GM18868 (cell line): Measurements from ENCODE around the gene MAP4K2.

Experiments used
- ATAC-seq: cut with Tn5 transposase; IDR thresholded peaks from one replicate; pipeline ENCODE4 v1.9.1; 2021; ENCODE audit warnings: mild to moderate bottlenecking, moderate library complexity; ENCODE audit not compliant: unreplicated experiment

MAP4K2 gene

DNA sequence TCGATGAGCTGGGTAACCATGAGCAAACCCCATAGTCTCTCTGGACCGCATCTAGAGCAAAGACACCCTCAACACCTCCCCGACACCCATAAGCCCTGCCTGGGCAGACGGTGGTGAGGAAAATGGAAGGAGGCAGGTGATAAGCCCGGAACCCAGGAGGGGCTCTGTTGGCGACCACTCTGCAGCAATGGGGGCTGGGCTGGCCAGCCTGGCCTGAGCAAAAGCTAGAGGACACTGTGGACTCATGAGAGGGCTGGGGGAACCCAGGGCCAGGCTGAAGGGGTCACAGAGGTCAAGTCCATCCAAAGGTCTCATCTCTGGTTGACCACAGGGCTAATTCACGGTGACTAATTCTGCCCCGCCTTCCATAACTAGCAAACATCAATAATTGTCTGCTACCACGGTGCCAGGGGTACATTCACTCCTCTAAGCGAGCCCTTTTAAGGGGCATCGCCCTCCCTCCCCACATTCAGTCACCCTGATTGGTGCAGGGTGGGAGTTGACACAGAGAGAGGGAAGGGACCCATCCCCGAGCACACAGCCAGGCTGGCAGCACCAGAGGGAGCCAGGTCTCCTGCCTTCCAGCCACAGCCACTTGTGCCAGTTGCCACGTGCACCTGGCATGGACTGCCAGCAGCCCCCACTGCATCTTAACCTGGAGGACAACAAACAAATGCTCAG lies 47.2 kb downstream of the MAP4K2 start:
- no peak for ATAC-seq

DNA sequence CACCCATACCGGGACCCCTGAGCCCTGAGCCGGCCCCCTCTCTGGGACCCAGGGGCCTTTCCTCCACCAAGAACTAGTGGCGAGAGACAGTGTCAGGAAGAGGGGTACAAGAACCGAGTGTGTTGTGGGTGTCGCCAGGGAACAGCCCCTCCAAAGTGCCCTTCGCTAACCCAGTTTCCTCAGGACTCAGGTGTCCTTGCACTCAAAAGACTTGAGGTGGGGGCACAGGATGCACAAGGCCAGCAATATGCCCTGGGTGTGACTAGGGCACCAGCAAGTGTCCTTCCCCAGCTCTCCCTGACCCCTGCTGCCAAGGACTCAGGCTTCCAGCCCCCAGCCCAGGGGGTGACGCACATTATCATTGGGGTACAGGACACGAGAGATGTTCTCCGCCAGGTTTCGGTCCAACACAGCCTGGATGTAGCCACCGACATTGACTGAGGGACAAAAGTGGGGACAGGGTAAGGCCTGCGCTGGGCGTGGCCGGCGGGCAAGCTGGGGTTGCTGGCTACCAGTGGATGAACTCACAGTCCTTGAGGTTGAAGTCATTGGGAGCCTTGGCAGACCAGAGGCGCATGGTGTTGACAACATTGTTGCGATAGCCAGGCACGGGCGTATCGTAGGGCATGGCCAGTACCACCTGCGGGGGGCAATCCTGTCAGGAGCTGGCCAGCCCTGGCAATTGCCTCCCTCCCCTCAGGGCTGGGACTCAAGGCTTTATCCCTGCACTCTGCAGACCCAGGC lies 47.9 kb downstream of the MAP4K2 start:
- no peak for ATAC-seq

DNA sequence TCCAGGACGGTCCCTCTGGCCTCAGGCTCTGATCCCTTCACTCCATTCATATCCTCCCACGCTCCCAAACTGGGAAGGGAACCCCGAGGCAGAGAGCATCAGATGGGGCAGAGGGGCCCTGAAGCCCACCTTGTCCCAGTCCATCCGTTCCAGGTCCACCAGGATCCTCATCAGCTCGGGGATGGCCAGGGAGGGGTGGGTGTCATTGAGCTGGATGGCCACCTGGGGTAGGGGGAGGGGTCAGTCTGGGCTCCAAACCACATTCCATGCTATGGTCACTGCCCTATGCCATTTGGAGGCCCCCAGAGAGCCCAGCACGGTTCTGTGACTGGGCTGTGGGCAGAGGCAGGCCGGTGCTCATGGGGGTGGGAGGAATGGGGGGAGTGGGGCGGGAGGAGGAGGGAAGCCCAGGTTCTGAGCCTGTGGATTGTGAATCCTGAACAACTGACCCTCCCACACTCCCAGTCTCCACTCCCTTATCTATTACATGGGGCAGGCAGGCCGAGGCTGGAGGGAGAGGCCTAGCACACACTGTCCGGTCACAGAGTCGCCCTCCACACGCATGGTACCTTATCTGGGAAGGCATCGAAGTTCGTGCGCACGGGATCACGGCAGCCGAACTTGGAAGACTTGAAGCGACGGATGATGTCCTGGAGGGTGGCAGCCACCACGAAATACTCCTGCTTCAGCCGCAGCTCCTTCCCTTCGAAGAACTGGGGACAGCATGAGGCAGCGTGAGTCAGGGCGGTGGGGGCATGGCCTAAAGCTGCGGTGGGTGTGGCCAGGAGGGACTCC lies 48.7 kb downstream of the MAP4K2 start:
- ATAC-seq = no peak

- ATAC-seq = no peak
Observed at GRCh38 chr11:64753380-64754123, 49.5 kb downstream of the MAP4K2 start.

DNA sequence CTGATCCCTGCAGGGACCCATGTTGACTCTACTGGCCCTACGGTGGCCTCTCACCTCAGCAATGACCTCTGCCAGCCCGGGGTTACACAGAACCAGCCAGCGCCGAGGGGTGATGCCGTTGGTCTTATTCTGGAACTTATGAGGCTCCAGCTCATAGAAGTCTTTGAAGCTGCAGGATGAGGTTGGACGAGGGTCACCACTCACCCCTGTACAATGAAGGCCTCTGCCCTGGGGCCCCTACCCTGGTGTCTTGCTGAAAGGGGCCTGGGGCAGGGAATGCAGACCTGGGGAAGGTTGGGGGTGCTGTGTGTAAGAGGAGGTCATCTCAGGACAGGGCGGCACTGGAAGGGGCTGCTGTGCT lies 50.0 kb downstream of the MAP4K2 start:
- ATAC-seq = no peak

- ATAC-seq = no peak
Observed at GRCh38 chr11:64752175-64752970, 50.6 kb downstream of the MAP4K2 start.

DNA sequence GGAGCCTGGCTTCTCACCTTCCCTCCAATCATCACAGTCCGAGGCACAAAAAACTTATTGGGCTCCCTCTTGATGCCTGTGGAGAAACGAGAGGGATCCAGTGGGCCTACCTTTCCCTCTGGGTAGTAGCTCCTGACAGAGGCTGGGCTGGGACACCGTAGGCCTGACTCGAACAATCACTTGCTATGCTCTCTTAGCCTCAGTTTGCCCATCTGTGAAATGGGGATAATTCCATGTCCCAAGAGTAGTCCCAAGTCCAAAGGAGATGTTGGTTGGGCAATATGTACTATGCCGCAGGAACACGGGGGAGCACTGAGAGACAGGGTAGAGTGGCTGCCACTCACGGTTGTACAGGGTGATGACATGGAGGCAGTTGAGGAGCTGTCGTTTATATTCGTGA lies 51.4 kb downstream of the MAP4K2 start:
- ATAC-seq = no peak

- ATAC-seq = no peak
Observed at GRCh38 chr11:64751136-64751535, 51.9 kb downstream of the MAP4K2 start.

- ATAC-seq = no peak
Observed at GRCh38 chr11:64750361-64751054, 52.5 kb downstream of the MAP4K2 start.

- ATAC-seq = no peak
Observed at GRCh38 chr11:64747961-64748665, 54.9 kb downstream of the MAP4K2 start.

GRCh38 chr11:64746486-64746885 lies 56.5 kb downstream of the MAP4K2 start:
- no peak for ATAC-seq

DNA sequence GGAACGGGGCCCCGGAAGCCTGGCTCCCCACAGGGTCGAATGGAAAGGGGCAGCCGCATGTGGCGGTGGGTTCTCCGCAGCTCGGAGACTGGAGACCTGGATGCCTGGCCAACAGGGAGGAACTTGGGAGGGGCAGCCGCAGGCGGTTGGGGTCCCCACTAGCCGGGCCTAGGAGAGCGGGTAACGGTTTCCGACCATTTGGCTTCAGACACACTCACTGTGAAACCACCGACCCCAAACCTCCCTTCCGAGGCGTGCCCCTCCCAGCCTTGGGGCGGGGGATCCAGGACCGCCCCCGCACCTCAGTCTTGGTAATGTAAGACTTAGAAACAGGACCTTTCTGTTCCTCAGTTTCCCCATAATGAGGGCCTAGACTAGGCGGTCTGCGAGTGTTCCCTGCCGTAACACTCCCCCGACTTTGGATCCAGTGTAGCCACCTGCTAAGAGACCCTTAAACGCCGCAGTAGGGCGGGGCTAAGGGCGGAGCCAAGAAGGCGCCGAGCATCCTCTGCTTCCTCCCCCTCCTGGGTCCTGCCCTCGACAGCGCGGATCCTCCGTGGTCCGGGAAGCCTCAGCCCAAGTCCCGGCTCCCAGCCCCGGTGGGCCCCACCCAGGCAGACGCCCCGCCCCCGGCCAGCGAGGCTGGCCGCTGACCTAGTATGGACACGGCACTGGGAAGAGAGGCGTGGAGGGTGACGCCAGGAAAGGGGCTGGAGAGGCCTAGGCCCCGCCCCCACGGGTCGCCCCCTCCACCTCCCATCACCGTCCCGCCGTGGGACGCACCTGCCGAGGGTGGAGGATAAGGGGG lies 57.3 kb downstream of the MAP4K2 start:
- no peak for ATAC-seq

DNA sequence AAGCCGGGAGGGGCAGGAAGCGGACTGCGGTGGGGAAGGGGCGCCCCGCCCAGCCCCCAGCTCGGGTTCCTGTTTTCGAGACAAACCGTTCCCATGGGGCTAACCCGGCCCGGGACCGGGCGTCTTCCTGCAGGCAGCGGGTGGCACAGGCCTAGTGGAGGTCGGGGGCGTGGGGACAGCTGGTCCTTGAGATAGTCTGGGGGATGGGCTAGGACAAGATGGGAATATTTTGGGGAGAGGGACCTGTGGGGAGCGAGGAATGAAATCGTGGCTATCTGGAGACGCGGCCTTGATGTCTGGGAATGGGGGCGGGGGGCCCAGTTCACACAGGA lies 57.9 kb downstream of the MAP4K2 start:
- no peak for ATAC-seq

DNA sequence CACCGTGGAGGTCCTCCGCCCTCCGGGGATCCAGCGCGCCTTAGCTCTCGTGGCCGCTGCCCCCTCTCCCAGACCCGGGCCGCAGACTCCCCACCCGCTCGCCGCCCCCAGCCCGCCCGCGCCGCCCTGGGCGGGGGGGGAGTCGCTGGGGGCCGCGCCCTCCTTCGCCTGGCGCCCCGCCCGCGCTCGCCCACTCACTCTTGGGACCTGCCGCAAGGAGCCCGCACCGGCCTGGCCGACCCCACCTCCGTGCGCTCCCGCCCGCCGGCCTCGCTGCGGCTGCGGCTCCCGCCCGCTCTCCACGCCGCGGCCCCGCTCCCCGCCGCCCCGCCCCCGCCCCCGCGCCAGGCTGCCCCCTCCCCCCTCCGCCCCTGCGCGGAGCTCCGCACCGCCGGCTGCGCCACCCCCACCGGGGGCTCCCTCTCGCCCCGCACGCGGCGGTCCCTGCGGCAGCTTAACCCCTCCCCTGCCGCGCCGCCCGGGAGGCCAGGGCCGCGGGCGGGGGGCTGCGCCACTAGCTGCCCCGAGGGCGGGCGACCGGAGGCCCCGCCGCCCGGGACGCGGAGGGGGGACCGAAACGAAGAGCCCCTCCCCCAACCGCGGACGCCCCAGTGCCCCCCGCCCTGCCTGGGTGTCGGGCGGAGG lies 58.3 kb downstream of the MAP4K2 start:
- ATAC-seq = no peak

- no peak for ATAC-seq
Observed at GRCh38 chr11:64743591-64744543, 59.1 kb downstream of the MAP4K2 start, which contains the start of gene RASGRP2. RASGRP2 (minus strand) TSS chr11:64744142; CDS start chr11:64742866, 1,276 bp downstream.

- ATAC-seq = no peak
Observed at GRCh38 chr11:64742889-64743590, 60.0 kb downstream of the MAP4K2 start.
